ENCODE data around the gene CHI3L1.

DNA sequence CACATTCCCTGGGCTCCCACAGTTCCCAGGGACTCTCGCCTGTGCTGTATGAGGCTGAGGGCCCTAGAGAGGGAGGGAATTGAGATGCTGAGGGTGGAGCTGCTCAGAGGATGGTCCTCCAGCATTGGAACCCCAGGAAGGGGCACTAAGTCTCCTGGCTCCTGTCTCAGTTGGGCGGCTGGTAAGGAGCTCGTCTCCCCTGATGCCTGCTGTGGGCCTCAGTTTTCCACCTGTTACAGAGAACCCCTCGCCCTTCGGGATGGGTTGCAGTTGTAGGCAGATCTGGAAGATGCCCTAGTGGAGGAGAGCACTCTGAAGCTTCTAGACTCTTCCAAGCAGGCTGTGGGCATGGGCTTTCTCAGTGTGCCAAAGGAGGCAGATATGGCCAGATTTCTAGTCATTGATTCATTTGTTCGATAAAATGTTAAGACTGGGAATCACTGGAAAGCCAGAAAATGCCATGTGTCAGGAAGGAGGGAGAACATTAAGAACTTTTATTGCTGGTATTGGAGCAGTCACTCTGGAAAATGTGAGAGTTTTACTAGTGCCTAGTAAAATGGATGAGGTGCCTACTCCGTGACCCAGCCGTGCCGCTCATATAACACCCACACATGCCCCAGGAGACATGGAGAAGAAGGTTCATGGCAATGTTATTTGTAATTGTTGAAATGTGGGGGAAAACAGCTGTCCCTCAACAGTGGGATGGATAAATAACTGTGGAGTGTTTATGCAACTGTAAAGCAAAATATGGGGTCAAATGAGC lies 10.1 kb downstream of the CHI3L1 start:
- TF ChIP-seq EZH2 (IDR thresholded peaks at IDR 0.05; ENCODE audit: borderline replicate concordance, low read depth, low read length, severe bottlenecking), result no peak
- TF ChIP-seq, protein P1, sequence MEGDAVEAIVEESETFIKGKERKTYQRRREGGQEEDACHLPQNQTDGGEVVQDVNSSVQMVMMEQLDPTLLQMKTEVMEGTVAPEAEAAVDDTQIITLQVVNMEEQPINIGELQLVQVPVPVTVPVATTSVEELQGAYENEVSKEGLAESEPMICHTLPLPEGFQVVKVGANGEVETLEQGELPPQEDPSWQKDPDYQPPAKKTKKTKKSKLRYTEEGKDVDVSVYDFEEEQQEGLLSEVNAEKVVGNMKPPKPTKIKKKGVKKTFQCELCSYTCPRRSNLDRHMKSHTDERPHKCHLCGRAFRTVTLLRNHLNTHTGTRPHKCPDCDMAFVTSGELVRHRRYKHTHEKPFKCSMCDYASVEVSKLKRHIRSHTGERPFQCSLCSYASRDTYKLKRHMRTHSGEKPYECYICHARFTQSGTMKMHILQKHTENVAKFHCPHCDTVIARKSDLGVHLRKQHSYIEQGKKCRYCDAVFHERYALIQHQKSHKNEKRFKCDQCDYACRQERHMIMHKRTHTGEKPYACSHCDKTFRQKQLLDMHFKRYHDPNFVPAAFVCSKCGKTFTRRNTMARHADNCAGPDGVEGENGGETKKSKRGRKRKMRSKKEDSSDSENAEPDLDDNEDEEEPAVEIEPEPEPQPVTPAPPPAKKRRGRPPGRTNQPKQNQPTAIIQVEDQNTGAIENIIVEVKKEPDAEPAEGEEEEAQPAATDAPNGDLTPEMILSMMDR (IDR thresholded peaks at IDR 0.05; ENCODE audit: borderline replicate concordance, extremely low read depth, low read length, poor library complexity, severe bottlenecking), result no peak

All from DND-41 (cell line).